H1 (cell line): Measurements from ENCODE around the gene MYO15A.

Experiments
- ASH2L ChIP-seq: fragments of 200-600, 300-600 bp; sonication (generic); IDR thresholded peaks from one replicate; pipeline ENCODE4 v1.7.1; 2017; ENCODE audit warnings: low read length
- BRCA1 ChIP-seq: IDR thresholded peaks from 2 replicates; pipeline ENCODE4 v1.6.1; 2012; ENCODE audit warnings: low read depth, low read length, improper control_type of control experiment
- CTCF ChIP-seq, 3 experiments: IDR thresholded peaks; 1 replicate in 2 of 3; 2 replicates in 1 of 3; pipeline versions ENCODE4 v1.5.1 to v1.6.1; 2011; ENCODE audit warnings: low read length in 3 of 3, mild to moderate bottlenecking in 3 of 3, inconsistent platforms in 2 of 3, low read depth in 1 of 3, moderate library complexity in 1 of 3; ENCODE audit not compliant: insufficient read depth in 1 of 3; ENCODE audit errors: control extremely low read depth in 1 of 3
- EP300 ChIP-seq, 2 experiments: IDR thresholded peaks; 1 replicate in 1 of 2; 2 replicates in 1 of 2; pipeline ENCODE4 v1.6.1; 2011 to 2012; ENCODE audit warnings: low read depth in 2 of 2, low read length in 2 of 2, mild to moderate bottlenecking in 2 of 2, borderline replicate concordance in 1 of 2, inconsistent platforms in 1 of 2, moderate library complexity in 1 of 2
- JUND ChIP-seq: IDR thresholded peaks from 2 replicates; pipeline ENCODE4 v1.6.1; 2011; ENCODE audit warnings: mild to moderate bottlenecking, improper control_type of control experiment, low read length
- POLR2A ChIP-seq, 2 experiments: IDR thresholded peaks; 1 replicate in 1 of 2; 2 replicates in 1 of 2; pipeline ENCODE4 v1.6.1; 2011; ENCODE audit warnings: low read depth in 2 of 2, low read length in 2 of 2, mild to moderate bottlenecking in 2 of 2; ENCODE audit errors: control extremely low read depth in 1 of 2
- POLR2AphosphoS5 ChIP-seq: IDR thresholded peaks from 2 replicates; pipeline ENCODE4 v1.6.1; 2011; ENCODE audit warnings: low read depth, low read length
- SP2 ChIP-seq: IDR thresholded peaks from 2 replicates; pipeline ENCODE4 v1.6.1; 2012; ENCODE audit warnings: mild to moderate bottlenecking, low read length, inconsistent platforms
- TBP ChIP-seq: IDR thresholded peaks from 2 replicates; pipeline ENCODE4 v1.6.1; 2011; ENCODE audit warnings: low read depth, low read length, improper control_type of control experiment

- TF ChIP-seq TBP, result no peak
- no peak for TF ChIP-seq CTCF (IDR thresholded peaks at IDR 0.05; ENCODE audit: control extremely low read depth in 1 of 3, insufficient read depth in 1 of 3, low read depth in 1 of 3, low read length in 3 of 3)
- no peak for TF ChIP-seq BRCA1
- no peak for TF ChIP-seq POLR2A (IDR thresholded peaks at IDR 0.05; ENCODE audit: control extremely low read depth in 1 of 2, low read depth in 2 of 2, low read length in 2 of 2)
- TF ChIP-seq POLR2AphosphoS5, result no peak
- no peak for TF ChIP-seq ASH2L
- TF ChIP-seq EP300 (IDR thresholded peaks at IDR 0.05; ENCODE audit: borderline replicate concordance in 1 of 2, low read depth in 2 of 2, low read length in 2 of 2), result no peak
- TF ChIP-seq SP2, result no peak
- no peak for TF ChIP-seq JUND
Observed at GRCh38 chr17:18094409-18094807, 14.1 kb upstream of the MYO15A start.
